HG02840 (cell line): ENCODE results near the gene ANXA1.

Experiments used
- ATAC-seq: cut with Tn5 transposase; IDR thresholded peaks from one replicate; pipeline ENCODE4 v1.9.1; 2021; ENCODE audit warnings: mild to moderate bottlenecking, moderate library complexity, moderate number of reproducible peaks; ENCODE audit not compliant: unreplicated experiment, low FRiP score

The ANXA1 gene

DNA sequence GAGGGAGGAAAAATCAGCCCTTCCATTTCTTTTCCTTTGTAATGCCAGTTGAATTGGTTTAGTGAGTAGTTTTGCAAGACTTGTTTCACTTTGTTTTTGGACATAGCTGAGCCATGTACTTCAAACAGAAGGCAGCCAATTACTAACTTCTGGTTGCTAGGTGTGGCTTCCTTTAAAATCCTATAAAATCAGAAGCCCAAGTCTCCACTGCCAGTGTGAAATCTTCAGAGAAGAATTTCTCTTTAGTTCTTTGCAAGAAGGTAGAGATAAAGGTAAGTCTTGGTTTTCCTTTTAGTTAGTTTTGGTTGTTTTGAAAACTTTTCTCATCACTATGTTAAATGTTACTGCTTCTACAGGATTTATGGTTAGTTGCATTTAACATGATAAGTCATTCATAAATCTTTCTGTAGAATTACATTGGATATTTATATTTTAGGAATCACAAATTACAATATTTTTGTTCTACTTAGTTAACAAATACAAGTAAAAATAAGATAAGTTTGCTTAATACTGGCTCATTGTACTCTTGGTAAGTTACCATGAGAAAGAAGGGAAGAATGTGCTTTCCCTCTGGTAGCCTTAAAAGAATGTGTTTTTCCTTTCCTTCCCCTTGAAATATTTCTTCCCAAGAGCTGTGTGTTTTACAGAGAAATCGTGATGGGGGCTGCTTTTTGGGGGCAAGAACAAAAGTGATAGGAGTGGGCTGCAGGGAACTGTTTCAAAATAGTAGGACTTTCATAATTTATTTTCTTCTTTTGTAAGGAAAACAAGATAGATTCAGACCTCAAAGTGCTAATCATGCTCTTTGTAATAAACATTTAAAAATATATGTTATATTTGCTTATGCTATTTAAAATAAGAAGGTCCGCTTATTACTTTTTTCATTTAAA, at the start of gene ANXA1:
Gene ANXA1, plus strand, starts transcription at position 213 of the 890 bp plus-strand sequence. CDS start 6,671 bp downstream, outside the sequence.
- no peak for ATAC-seq

GRCh38 chr9:73104342-73104741, 47.3 kb upstream of the ANXA1 start:
- ATAC-seq, result no peak

GRCh38 chr9:73104921-73105320, 46.7 kb upstream of the ANXA1 start:
- no peak for ATAC-seq

DNA sequence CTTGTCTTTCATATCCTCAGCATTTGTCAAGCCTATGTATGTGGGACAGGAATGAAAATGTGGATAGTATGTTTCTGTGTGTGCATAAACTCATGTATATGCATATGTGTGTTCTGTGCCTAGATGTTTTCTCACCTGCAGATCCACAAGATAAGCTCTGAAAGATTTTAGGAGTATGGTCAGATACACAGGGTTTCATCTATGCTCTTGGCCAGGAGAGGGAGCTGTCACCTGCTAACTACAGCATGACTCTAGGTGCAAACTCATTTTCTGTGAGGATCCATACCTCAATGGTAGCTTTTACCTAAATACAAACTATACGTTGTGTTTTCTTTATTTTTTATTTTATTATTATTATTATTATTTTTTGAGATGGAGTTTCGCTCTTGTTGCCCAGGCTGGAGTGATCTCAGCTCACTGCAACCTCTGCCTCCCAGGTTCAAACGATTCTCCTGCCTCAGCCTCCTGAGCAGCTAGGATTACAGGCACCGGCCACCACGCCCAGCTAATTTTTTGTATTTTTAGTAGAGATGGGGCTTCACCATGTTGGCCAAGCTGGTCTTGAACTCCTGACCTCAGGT, 44.1 kb upstream of the ANXA1 start:
- peak; percentile 88 for ATAC-seq

GRCh38 chr9:73114058-73114457, 37.6 kb upstream of the ANXA1 start:
- ATAC-seq, result no peak

- no peak for ATAC-seq
These were observed 36.7 kb upstream of the ANXA1 start for GRCh38 chr9:73114958-73115357.

- ATAC-seq, result no peak
These were observed 35.6 kb upstream of the ANXA1 start for GRCh38 chr9:73116031-73116430.

GRCh38 chr9:73116880-73117279, 34.8 kb upstream of the ANXA1 start:
- ATAC-seq, result no peak

- ATAC-seq, result no peak
These were observed 33.4 kb upstream of the ANXA1 start for GRCh38 chr9:73118286-73118685.

GRCh38 chr9:73118898-73119554, 32.6 kb upstream of the ANXA1 start:
- no peak for ATAC-seq

DNA sequence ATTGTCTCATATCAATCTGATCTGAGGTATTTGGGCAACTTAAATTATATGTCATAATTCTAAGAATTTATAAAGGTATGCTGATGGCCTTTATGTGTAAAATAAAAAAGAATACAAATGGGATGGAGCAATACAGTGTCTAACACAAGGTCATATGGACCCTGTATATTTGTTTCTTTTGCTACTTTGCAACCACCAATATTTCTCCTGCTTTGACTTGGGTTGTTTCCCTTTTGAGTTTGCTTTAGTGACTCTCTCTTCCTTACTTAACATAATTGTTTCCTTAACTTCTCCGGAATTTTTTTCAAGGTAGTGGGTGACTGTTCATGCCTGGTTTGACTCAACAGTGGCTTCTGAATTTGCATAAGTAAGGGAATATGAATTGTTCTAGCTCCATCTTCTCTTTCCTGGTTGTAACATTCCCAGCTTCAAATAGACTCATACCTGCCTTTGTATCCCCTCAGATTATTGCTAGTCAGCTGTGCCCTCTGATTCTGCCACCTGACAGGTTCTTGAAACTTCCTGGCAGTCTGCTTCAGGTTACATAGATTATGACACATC, 30.2 kb upstream of the ANXA1 start:
- ATAC-seq, result no peak

DNA sequence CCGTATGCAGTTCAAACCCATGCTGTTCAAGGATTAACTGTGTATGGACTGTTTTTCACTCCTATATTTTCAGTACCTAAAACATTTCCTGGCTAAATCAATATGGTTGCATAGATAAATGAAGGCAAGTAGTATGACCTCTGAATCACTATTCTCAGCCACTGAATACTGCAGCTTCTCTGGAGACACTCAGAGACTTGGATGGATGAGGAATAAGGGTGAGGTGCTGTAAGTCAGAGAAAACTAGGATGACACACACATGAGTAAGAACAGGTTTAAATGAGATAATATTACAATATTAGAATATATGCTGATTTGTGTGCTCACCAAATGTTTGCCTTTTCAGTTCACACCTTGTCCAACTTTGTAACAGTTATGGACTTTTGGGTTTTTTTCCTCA, 26.0 kb upstream of the ANXA1 start:
- ATAC-seq, result no peak

DNA sequence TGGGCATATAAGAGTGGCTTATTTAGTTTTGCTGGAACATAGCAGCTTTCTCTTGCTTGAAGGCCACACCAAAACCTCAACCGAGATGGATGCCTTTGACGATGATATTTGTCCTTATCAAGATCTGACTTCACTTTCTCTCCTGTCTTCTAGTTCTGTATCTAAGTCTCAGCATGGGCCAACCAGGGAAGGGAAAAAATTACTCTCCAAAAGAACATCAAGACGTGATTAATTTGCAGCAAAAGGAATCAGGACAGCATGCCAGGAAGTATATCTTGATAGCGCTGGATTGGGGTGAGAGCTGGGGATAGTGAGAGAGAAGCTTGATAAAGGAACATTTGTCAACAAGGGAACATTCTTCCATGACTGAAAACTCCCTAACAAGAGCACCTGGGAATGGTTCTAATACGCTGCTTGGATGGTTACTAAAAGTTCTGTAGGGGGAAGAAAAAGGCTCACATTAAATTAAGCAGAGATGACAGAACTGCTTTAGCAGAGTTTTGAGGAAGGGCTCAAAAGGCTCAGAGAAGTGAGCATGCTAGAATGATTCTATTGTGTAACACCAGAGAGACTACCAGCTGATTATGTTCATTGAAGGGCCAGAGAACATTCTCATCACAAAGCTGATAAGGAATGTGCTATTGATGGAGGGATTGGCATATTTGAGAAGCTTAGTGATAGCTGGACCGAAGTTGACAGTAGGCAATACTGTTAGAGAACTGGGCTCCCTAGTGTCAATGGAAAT, 21.6 kb upstream of the ANXA1 start:
- ATAC-seq, result no peak

- no peak for ATAC-seq
These were observed 20.2 kb upstream of the ANXA1 start for GRCh38 chr9:73131461-73131860.

GRCh38 chr9:73132034-73132776, 19.5 kb upstream of the ANXA1 start:
- ATAC-seq, result peak; percentile 84

DNA sequence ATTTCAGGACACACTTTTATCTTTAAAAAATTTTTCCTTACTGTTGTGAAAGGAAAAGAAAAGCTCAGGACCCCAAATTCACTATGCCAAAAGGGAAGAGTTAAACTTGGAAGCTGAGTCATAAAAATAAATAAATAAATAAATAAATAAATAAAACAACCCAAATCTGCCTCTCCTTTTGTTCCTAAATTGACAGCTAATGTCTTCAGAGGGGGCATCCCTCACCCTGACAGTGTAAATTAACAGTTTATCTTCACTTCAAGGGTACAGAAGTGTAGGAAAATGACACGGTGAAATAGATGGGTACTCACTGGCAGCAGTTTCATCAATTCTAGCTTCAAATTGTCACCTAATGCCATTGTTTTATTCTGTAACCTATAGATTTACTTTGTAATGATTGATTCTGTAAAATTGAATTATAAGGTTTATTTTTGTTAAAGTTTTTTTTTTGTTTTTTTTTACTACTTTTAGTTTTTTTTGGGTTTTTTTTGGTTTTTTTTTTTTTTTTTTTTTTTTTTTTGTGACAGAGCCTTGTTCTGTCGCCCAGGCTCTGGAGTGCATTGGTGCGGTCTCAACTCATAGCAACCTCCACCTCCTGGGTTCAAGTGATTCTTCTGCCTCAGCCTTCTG, 18.5 kb upstream of the ANXA1 start:
- no peak for ATAC-seq

- ATAC-seq, result peak; percentile 49
These were observed 17.7 kb upstream of the ANXA1 start for GRCh38 chr9:73133921-73134407.

DNA sequence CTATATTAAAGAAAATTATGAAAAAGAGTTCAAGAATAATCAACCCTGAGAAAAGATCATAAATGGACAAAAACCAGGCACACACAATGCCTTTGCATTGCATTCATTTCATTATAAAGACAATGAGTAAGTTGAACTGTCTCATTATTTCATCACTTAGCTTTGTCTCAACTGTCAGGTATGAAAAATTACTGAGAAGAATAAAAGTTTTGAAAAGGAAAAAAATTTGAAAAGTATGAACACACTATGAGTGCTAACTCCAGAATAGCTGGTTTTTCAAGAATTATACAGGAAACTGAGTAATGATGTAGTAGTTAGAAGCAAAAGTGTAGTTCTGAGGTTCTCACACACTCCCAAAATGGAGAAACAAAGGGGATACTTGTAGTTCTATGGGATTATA, 16.3 kb upstream of the ANXA1 start:
- ATAC-seq, result no peak

- no peak for ATAC-seq
These were observed 14.3 kb upstream of the ANXA1 start for GRCh38 chr9:73137286-73137899.
